Hematopoietic multipotent progenitor cell (in vitro differentiated cells): Measurements from ENCODE around the gene RGL4. TPM values are rescaled to one million over a fixed set of nuclear protein-coding genes. Genes with fewer than 3 reads are reported as not detected.

Source experiments
- DNase-seq, 3 donors: peaks; one replicate each; pipeline ENCODE4 v3.0.0-alpha.2; 2011 to 2015; ENCODE audit warnings: low read depth in 2 of 3, low spot score in 2 of 3
- total RNA-seq: library from RNA; depleted of rRNA; stranded (reverse); fragments of >200 nt; gene quantifications from one replicate; pipeline ENCODE4 v1.2.3, GENCODE V29; 2012

Gene RGL4
- total RNA-seq, 1 donor, result 12.1 TPM

- DNase-seq, result no peak
These were observed 6.5 kb downstream of the RGL4 start for GRCh38 chr22:23697031-23697970.

DNA sequence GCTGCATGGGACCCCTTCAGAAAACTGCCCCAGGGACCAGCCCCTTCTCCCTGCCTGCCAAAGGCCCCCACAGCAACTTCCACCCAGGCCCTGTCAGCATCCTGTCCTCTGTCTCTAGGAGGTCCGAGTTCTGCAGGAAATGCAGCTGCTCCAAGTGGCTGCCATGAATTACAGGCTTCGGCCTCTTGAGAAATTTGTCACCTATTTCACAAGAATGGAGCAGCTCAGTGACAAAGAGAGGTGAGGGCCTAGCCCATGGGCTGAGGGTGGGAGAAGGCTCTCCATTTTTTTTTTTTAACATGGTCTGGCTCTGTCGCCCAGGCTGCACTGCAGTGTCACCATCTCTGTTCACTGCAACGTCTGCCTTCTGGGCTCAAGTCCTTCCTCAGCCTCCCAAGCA, 7.3 kb downstream of the RGL4 start:
- DNase-seq, result no peak

- no peak for DNase-seq
These were observed 7.9 kb downstream of the RGL4 start for GRCh38 chr22:23698673-23699235.

DNA sequence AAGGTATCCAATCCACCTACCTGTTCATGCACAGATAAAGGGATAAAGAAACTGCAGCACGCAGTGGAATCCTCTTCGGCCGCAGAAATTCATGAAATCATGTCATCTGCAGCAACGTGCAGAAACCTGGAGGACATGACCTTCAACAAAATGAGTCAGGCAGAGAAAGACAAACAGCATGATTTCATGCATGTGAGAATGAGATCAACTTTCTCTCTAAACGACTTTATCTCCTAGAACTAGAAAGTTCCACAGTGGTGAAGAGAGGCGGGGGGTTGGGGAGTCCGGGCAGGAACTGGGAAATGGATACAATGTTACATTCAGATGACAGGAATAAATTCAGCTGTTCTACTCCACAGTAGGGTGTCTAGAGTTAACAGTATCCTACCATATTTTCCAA, 9.9 kb downstream of the RGL4 start:
- no peak for DNase-seq

- DNase-seq, result no peak
These were observed 13.2 kb downstream of the RGL4 start for GRCh38 chr22:23704062-23704461.

GRCh38 chr22:23704829-23705228, 14.0 kb downstream of the RGL4 start:
- no peak for DNase-seq

DNA sequence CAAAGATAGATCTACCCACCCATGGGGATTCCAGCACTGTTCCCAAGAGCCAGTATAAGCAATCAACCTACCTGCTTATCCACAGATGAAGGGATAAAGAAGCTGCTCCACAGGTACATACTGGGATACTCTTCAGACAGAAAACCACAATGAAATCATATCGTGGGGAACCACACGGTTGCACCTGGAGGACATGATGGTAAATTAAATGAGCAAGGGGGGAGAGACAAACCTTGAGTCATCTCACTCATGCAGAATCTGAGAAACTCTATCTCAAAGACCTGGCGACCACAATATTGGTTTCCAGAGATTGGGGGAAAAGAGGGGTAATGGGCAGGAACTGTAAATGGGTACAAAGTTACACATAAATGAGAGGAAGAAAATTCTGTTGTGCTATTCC, 14.5 kb downstream of the RGL4 start:
- no peak for DNase-seq

GRCh38 chr22:23708270-23708669, 17.5 kb downstream of the RGL4 start:
- DNase-seq, result no peak

DNA sequence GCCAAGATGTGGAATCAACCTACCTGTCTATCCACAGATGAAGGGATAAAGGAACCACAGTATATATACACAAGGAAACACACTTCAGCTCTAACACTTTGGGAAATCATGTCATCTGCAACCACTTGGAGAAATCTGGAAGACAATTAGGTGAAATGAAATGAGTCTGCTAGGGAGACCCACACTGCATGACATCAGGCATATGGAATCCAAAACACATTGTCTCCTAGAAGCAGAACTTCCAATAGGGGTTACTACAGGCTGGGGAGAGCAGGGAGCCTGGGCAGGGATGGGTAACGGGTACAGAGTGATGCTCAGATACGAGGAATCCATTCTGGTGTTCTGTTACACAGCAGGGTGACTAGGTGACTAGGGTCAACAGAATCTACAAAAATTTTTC, 18.3 kb downstream of the RGL4 start:
- DNase-seq, result no peak

- no peak for DNase-seq
These were observed 21.4 kb downstream of the RGL4 start for GRCh38 chr22:23712256-23712655.

DNA sequence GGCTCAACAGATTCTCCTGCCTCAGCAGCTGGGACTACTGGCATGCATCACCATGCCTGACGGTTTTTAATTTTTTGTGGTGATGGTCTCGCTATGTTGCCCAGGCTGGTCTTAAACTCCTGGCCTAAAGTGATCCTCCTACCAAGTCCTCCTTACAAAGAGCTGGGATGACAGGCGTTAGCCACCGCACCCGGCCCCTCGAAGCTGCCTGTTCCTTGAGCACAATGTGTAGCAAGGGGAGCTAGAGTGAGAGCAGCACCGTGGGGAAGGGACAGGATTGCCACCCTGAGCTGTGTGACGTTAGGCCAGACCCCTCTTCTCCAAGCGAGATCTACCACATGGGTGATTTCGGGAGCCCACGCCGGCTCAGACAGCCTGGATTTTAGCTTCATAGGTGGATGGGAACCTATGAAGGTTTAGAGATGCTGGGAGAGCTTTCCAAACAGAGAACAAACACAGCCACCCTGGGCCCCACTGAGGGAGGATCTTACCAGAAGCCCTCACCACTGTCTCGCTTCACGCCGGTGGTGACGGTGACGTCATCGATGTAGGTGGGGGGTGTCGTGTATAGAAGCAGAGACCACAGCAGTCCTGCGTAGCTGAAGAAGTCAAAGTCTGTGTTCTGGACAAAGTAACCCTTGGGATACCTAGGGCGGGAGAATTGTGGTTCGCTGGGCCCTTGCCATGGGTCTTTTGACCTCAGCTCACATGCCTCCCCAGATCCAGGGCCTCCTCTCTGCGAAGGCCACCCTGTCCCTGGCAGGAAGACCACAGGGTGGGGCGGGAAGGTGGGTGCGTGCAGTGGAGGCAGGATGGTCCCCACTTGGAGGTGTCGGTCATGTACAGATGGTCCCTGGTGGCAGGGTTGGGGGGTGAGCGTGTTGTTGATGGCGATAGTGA, 23.1 kb downstream of the RGL4 start:
- DNase-seq, result no peak

DNA sequence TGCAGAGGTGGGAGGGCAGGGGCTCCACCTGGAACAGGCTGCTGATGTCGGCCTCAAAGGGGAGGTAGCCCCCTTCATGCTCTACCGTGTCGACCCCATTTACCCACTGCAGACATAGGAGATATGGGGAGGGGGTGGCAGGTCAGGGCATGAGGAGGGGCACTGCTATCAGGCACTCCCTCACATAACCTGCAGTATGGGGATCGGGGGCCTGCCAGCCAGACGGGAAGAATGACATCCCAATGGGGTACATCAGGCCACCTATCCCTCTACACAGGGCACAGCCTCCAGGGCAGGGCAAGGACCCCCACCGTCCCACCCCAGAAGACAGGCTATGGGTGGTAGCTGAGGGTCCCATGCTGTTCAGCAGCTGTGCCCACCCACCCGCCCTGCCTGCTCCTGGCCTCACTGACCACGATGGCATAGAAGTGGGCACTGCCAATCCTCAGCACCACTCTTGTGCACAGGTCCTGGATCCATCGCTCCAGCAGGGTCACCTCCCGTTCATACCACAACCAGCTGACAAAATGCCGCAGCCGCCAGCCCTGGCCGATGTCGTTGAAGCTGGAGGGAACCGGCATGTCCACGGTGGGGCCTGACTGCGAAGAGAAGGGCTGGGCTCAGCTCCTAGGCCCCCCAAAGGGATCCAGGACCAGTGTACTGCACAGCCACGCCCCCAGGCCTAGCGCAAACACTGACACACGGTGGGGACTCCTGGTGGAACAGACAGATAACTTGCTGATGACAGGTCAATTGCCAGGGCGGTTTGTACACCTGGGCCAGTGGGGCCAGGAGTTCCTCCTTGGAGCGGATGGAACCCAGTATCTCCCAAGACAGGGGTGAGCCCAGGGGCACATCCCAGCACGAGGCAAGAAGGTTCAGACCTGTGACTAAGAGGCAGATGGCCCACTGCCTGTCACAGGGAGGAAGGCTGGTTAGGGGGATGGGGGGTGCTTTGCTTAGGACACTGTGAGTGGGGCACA, 24.1 kb downstream of the RGL4 start:
- DNase-seq, result peak in 1 of 3 donors; percentile 8

GRCh38 chr22:23715806-23716375, 25.1 kb downstream of the RGL4 start:
- peak in 1 of 3 donors; percentile 15 for DNase-seq

GRCh38 chr22:23716811-23717801, 26.3 kb downstream of the RGL4 start:
- peak; percentile 66 to 89 (median 86) for DNase-seq

DNA sequence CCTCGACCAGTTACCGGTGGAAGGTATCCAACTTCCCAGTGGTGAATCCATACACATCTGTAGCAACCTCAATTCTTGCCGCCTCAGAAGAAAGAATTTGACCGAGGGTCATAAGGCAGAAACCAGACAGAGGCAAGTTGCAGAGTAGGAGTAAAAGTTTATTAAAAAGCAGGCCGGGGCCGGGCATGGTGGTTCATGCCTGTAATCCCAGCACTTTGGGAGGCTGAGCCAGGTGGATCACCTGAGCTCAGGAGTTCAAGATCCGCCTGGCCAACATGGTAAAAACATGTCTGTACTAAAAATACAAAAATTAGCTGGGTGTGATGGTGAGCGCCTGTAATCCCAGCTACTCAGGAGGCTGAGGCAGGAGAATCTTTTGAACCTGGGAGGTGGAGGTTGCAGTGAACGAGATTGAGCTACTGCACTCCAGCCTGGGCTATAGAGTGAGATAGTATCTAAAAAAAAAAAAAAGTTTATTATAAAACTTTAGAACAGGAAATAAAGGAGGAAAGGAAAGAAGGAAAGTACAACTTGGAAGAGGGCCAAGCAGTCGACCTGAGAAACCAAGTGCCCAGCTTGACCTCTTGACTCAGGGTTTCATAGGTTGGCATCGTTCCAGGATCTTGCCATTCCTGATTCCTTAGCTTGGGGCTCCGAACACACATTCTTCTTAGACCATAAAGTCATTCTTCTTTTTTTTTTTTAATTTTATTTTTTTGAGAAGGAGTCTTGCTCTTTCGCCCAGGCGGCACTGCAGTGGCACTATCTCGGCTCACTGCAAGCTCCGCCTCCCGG, 27.8 kb downstream of the RGL4 start:
- DNase-seq, result no peak

DNA sequence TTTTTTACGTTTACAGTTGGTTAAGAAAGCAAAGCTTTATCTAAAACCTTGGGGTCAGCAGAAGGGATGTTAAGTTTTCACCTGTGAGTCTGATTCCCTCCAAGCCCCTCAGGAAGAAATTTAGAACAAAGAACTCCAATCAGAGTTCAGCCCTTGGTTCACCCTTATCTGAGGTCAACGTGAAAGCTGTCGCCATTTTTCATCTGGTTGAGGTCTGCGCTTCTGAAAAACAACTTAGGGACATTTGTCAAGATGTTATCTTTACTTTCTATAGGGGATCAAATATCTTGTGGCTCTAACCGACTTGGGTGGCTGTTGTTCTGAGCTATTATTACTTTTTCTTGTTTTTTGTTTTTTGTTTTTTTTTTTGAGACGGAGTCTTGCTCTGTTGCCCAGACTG, 30.0 kb downstream of the RGL4 start:
- no peak for DNase-seq

DNA sequence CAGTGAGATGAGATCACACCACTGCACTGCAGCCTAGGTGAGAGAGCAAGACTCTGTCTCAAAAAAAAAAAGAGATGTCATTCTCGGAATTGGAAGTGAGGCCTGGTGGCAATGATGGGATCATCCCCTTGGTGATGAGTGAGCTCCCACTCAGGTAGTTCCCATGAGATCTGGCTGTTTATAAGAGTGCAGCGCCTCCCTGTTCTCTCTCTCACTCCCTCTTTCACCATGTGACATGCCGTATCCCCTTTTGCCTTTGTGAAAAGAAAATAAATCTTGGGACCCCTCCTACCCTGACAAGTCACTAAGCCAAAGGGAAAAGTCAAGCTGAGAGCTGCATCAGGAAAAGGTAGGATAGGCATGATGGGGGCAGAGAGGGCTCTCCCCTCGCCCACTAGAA, 31.3 kb downstream of the RGL4 start:
- DNase-seq, result no peak

GRCh38 chr22:23722724-23723123, 31.9 kb downstream of the RGL4 start:
- no peak for DNase-seq
